SK-N-MC (cell line): ENCODE data around the gene KLHDC10.
"Not testable (repeated sequence)": the region's sequence is repeated elsewhere in the genome, so short reads cannot be mapped to it uniquely, and the experiment has no call there.

Source experiments
- EZH2 ChIP-seq: fragments of 200-600 bp; sonication (generic); IDR thresholded peaks from one replicate; pipeline ENCODE4 v1.6.1; 2017; ENCODE audit warnings: antibody characterized with exemption
- POLR2AphosphoS5 ChIP-seq: IDR thresholded peaks from 2 replicates; pipeline ENCODE4 v1.6.1; 2012; ENCODE audit warnings: mild to moderate bottlenecking, low read depth, low read length, borderline replicate concordance

- not testable (repeated sequence) for TF ChIP-seq EZH2, POLR2AphosphoS5
These were observed 13.2 kb downstream of the KLHDC10 start for GRCh38 chr7:130083497-130083896.
